C4-2B (cell line): ENCODE measurements around the gene CTNNA3.

Experiments used
- CTCF ChIP-seq: fragments of 450-650 bp; conservative IDR thresholded peaks from 2 replicates; pipeline ENCODE4 v1.5.1; 2017; ENCODE audit warnings: mild to moderate bottlenecking
- ZFX ChIP-seq: fragments of 450-650 bp; IDR thresholded peaks from 2 replicates; pipeline ENCODE4 v1.6.1; 2017

- no peak for TF ChIP-seq CTCF
- TF ChIP-seq ZFX = no peak
Observed at GRCh38 chr10:67663449-67664087, 32.4 kb downstream of the CTNNA3 start.
